ENCODE measurements around the gene NARF. TPM values are rescaled to one million over a fixed set of nuclear protein-coding genes. Genes with fewer than 3 reads are reported as not detected.
A peak's percentile ranks its signal among the peaks of the same experiment; 100 is the strongest.

The NARF gene
- polyA plus RNA-seq, 1 donor (not counting 4 experiments of a cell fraction or from before 2014, with no cell fraction given): 36.8 TPM

DNA sequence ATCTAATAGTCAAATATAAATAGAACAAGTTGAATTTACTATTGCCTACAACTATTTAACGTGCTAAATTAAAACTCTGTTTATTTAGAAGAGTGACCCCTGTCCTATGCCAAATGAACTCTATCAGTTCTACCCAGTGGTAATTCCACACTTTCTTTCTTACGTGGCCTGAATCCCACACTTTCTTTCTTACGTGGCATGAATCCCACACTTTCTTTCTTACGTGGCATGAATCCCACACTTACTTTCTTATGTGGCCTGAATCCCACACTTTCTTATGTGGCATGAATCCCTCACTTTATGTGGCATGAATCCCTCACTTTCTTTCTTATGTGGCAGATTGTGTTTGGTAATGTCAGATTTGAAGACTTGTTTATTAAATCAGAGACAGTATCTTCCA is 67.2 kb downstream of the NARF start:
- H3K4me3 ChIP-seq (ENCODE audit: control insufficient read depth in 2 of 3, extremely low read depth in 1 of 3, insufficient read depth in 2 of 3, low read depth in 1 of 3, low read length in 3 of 3): no peak overlapping the region
- no peaks in the 10 kb centered on the region for H3K27me3 ChIP-seq (ENCODE audit: control insufficient read depth, extremely low read depth, insufficient read depth, low read length)
- peaks cover 2% of the 10 kb centered on the region for H3K9me1 ChIP-seq (ENCODE audit: control insufficient read depth, extremely low read depth, insufficient read depth, low read length)
- H3K9me3 ChIP-seq (ENCODE audit: control insufficient read depth, low read depth, low read length): no peaks in the 10 kb centered on the region
- H3K4me1 ChIP-seq (ENCODE audit: control insufficient read depth, extremely low read depth, insufficient read depth, low read length): peaks cover 56% of the 10 kb centered on the region
- H3K79me2 ChIP-seq (ENCODE audit: control insufficient read depth, insufficient read depth, low read length): peaks cover 81% of the 10 kb centered on the region
- no peak overlapping the region for H2AFZ ChIP-seq (ENCODE audit: control insufficient read depth, low read length)
- H3K36me3 ChIP-seq (ENCODE audit: control insufficient read depth in 2 of 2, extremely low read depth in 1 of 2, insufficient read depth in 2 of 2, low read length in 2 of 2): peaks cover 3 to 10% of the 10 kb centered on the region in 2 experiments
- H3K4me2 ChIP-seq (ENCODE audit: control insufficient read depth, extremely low read depth, insufficient read depth, low read depth, low read length): no peak overlapping the region
- dilution Hi-C loops (cut with MboI; ENCODE audit: extremely low pct_ligation_motif_present, low sequenced_read_pairs): no loop called here
- no peak overlapping the region for H3K9ac ChIP-seq (ENCODE audit: control insufficient read depth, extremely low read depth, insufficient read depth, low read length)
- no peak for FAIRE-seq
- H4K20me1 ChIP-seq (ENCODE audit: control insufficient read depth, extremely low read depth, insufficient read depth, low read length): peaks cover 55% of the 10 kb centered on the region
- no peak for DNase-seq (ENCODE audit: low read depth, low spot score)
- peak overlapping the region; percentile 10 for H3K27ac ChIP-seq (ENCODE audit: control insufficient read depth, insufficient read depth, low read length)
- TF ChIP-seq EZH2 (IDR thresholded peaks at IDR 0.05; ENCODE audit: low read length) (no peak), CTCF (optimal IDR thresholded peaks at IDR 0.05 in 1 of 3, IDR thresholded peaks at IDR 0.05 in 1 of 3, conservative IDR thresholded peaks at IDR 0.05 in 1 of 3; ENCODE audit: extremely low read depth in 1 of 3, insufficient read depth in 2 of 3, low read length in 3 of 3) (no peak)

GRCh38 chr17:82527898-82528297 is 69.4 kb downstream of the NARF start:
- Histone ChIP-seq H3K79me2 (ENCODE audit: control insufficient read depth, insufficient read depth, low read length) (peaks cover 83% of the 10 kb centered on the region), H3K27me3 (ENCODE audit: control insufficient read depth, extremely low read depth, insufficient read depth, low read length) (no peaks in the 10 kb centered on the region), H3K27ac (ENCODE audit: control insufficient read depth, insufficient read depth, low read length) (peak overlapping the region; percentile 89), H3K9me1 (ENCODE audit: control insufficient read depth, extremely low read depth, insufficient read depth, low read length) (peaks cover 5% of the 10 kb centered on the region), H3K4me3 (ENCODE audit: control insufficient read depth in 2 of 3, extremely low read depth in 1 of 3, insufficient read depth in 2 of 3, low read depth in 1 of 3, low read length in 3 of 3) (no peak overlapping the region), H3K4me1 (ENCODE audit: control insufficient read depth, extremely low read depth, insufficient read depth, low read length) (peaks cover 50% of the 10 kb centered on the region), H3K9me3 (ENCODE audit: control insufficient read depth, low read depth, low read length) (no peaks in the 10 kb centered on the region), H3K36me3 (ENCODE audit: control insufficient read depth in 2 of 2, extremely low read depth in 1 of 2, insufficient read depth in 2 of 2, low read length in 2 of 2) (peaks cover 3 to 10% of the 10 kb centered on the region in 2 experiments), H4K20me1 (ENCODE audit: control insufficient read depth, extremely low read depth, insufficient read depth, low read length) (peaks cover 52% of the 10 kb centered on the region), H3K9ac (ENCODE audit: control insufficient read depth, extremely low read depth, insufficient read depth, low read length) (peak overlapping the region; percentile 15), H2AFZ (ENCODE audit: control insufficient read depth, low read length) (no peak overlapping the region), H3K4me2 (ENCODE audit: control insufficient read depth, extremely low read depth, insufficient read depth, low read depth, low read length) (peak overlapping the region; percentile 59)
- DNase-seq (ENCODE audit: low read depth, low spot score) (no peak), FAIRE-seq (no peak)
- TF ChIP-seq CTCF (optimal IDR thresholded peaks at IDR 0.05 in 1 of 3, IDR thresholded peaks at IDR 0.05 in 1 of 3, conservative IDR thresholded peaks at IDR 0.05 in 1 of 3; ENCODE audit: extremely low read depth in 1 of 3, insufficient read depth in 2 of 3, low read length in 3 of 3): no peak
- TF ChIP-seq EZH2 (IDR thresholded peaks at IDR 0.05; ENCODE audit: low read length): no peak
- dilution Hi-C loops (cut with MboI; ENCODE audit: extremely low pct_ligation_motif_present, low sequenced_read_pairs): no loop called here

Measured in keratinocyte (primary cell).